HEK293 (cell line): Measurements from ENCODE around the gene BCAS3.
"Not testable (repeated sequence)": the region's sequence is repeated elsewhere in the genome, so short reads cannot be mapped to it uniquely, and the experiment has no call there.

Experiments
- CTCF ChIA-PET: fragments of 350-600 bp; formaldehyde crosslinking; extraction: SDS; loops from one replicate; lab custom pipeline; 2021; ENCODE audit warnings: antibody characterized with exemption; lab: Yijun Ruan, JAX
- POLR2A ChIA-PET: fragments of 300-600 bp; formaldehyde crosslinking; extraction: SDS; loops from one replicate; lab custom pipeline; 2020; ENCODE audit warnings: antibody characterized with exemption, inconsistent platforms; lab: Yijun Ruan, JAX
- H3K27ac ChIP-seq: fragments of 200-500 bp; sonication (Bioruptor generic); 2 replicates; pipeline ENCODE4 v1.5.1; 2014; ENCODE audit warnings: low read depth, low read length, control low read depth, inconsistent platforms; ENCODE audit errors: extremely low read depth
- H3K36me3 ChIP-seq, 2 experiments: fragments of 200-500 bp in 1 of 2; sonication (Bioruptor generic) in 1 of 2; 1 replicate in 1 of 2; 2 replicates in 1 of 2; pipeline ENCODE4 v1.5.1; 2014 to 2017; ENCODE audit warnings: inconsistent platforms in 2 of 2, low read length in 2 of 2; ENCODE audit not compliant: control insufficient read depth in 2 of 2, insufficient read depth in 1 of 2
- H3K4me1 ChIP-seq: fragments of 200-500 bp; sonication (Bioruptor generic); 2 replicates; pipeline ENCODE4 v1.5.1; 2014; ENCODE audit warnings: mild to moderate bottlenecking, low read length, inconsistent platforms; ENCODE audit not compliant: control insufficient read depth, insufficient read depth
- H3K4me3 ChIP-seq: 2 replicates; pipeline ENCODE4 v1.5.1; 2011; ENCODE audit warnings: low read depth, mild to moderate bottlenecking, control low read depth, low read length, moderate library complexity
- H3K9me3 ChIP-seq: fragments of 200-500 bp; sonication (Bioruptor generic); 2 replicates; pipeline ENCODE4 v1.5.1; 2014; ENCODE audit warnings: low read depth, low read length, inconsistent platforms; ENCODE audit not compliant: control insufficient read depth, insufficient read depth
- HOXA7 ChIP-seq: sonication (generic); formaldehyde crosslinking; IDR thresholded peaks from 2 replicates; pipeline ENCODE4 v1.8.1; 2022; ENCODE audit warnings: missing genetic modification reagents, borderline replicate concordance
- IKZF3 ChIP-seq: fragments of 450-650 bp; IDR thresholded peaks from 2 replicates; pipeline ENCODE4 v1.5.0; 2018; ENCODE audit warnings: missing biosample characterization, mild to moderate bottlenecking, missing genetic modification characterization, moderate library complexity
- KLF1 ChIP-seq: fragments of 450-650 bp; formaldehyde crosslinking; IDR thresholded peaks from 2 replicates; pipeline ENCODE4 v1.5.1; 2016; ENCODE audit warnings: missing biosample characterization, missing genetic modification characterization
- PRDM1 ChIP-seq: fragments of 450-650 bp; formaldehyde crosslinking; IDR thresholded peaks from 2 replicates; pipeline ENCODE4; 2016; ENCODE audit warnings: missing biosample characterization, missing genetic modification characterization
- PRDM4 ChIP-seq: fragments of 450-650 bp; formaldehyde crosslinking; IDR thresholded peaks from 2 replicates; pipeline ENCODE4 v1.5.1; 2017; ENCODE audit warnings: missing biosample characterization, missing genetic modification characterization
- ZBTB11 ChIP-seq: fragments of 450-650 bp; formaldehyde crosslinking; conservative IDR thresholded peaks from 2 replicates; pipeline ENCODE4 v1.5.1; 2016; ENCODE audit warnings: low read depth, missing biosample characterization, missing genetic modification characterization
- ZFP37 ChIP-seq: fragments of 450-650 bp; formaldehyde crosslinking; IDR thresholded peaks from 2 replicates; pipeline ENCODE4 v1.5.1; 2016; ENCODE audit warnings: missing biosample characterization, missing genetic modification characterization
- ZNF132 ChIP-seq: fragments of 450-650 bp; formaldehyde crosslinking; IDR thresholded peaks from 2 replicates; pipeline ENCODE4 v1.5.1; 2017; ENCODE audit warnings: missing biosample characterization, missing genetic modification characterization, borderline replicate concordance
- ZNF155 ChIP-seq: fragments of 450-650 bp; formaldehyde crosslinking; IDR thresholded peaks from 2 replicates; pipeline ENCODE4 v1.5.1; 2016; ENCODE audit warnings: missing biosample characterization, missing genetic modification characterization
- ZNF184 ChIP-seq: fragments of 450-650 bp; IDR thresholded peaks from 2 replicates; pipeline ENCODE4 v1.5.1; 2018; ENCODE audit warnings: missing biosample characterization, mild to moderate bottlenecking, missing genetic modification characterization
- ZNF202 ChIP-seq: fragments of 450-650 bp; formaldehyde crosslinking; IDR thresholded peaks from 2 replicates; pipeline ENCODE4 v1.5.1; 2016; ENCODE audit warnings: missing biosample characterization, missing genetic modification characterization, borderline replicate concordance
- ZNF341 ChIP-seq: fragments of 450-650 bp; formaldehyde crosslinking; IDR thresholded peaks from 2 replicates; pipeline ENCODE4; 2016; ENCODE audit warnings: low read depth, missing biosample characterization, missing genetic modification characterization
- ZNF394 ChIP-seq: fragments of 450-650 bp; formaldehyde crosslinking; IDR thresholded peaks from 2 replicates; pipeline ENCODE4 v1.5.1; 2016; ENCODE audit warnings: missing biosample characterization, missing genetic modification characterization, mild to moderate bottlenecking, moderate library complexity, borderline replicate concordance
- ZNF426 ChIP-seq: fragments of 450-650 bp; formaldehyde crosslinking; IDR thresholded peaks from 2 replicates; pipeline ENCODE4 v1.5.1; 2017; ENCODE audit warnings: missing biosample characterization, missing genetic modification characterization, mild to moderate bottlenecking, inconsistent platforms, moderate library complexity
- ZNF473 ChIP-seq: fragments of 450-650 bp; formaldehyde crosslinking; IDR thresholded peaks from 2 replicates; pipeline ENCODE4 v1.5.1; 2017; ENCODE audit warnings: missing biosample characterization, missing genetic modification characterization
- ZNF529 ChIP-seq: fragments of 450-650 bp; formaldehyde crosslinking; IDR thresholded peaks from 2 replicates; pipeline ENCODE4 v1.5.1; 2017; ENCODE audit warnings: missing genetic modification characterization, missing biosample characterization; ENCODE audit not compliant: insufficient replicate concordance
- ZNF555 ChIP-seq: fragments of 450-650 bp; formaldehyde crosslinking; conservative IDR thresholded peaks from 2 replicates; pipeline ENCODE4 v1.5.1; 2017; ENCODE audit warnings: missing biosample characterization, mild to moderate bottlenecking, missing genetic modification characterization, inconsistent platforms
- ZNF776 ChIP-seq: fragments of 450-650 bp; formaldehyde crosslinking; IDR thresholded peaks from 2 replicates; pipeline ENCODE4 v1.5.0; 2017; ENCODE audit warnings: missing biosample characterization, missing genetic modification characterization, borderline replicate concordance
- ZSCAN16 ChIP-seq: fragments of 450-650 bp; formaldehyde crosslinking; IDR thresholded peaks from 2 replicates; pipeline ENCODE4 v1.5.1; 2016; ENCODE audit warnings: missing biosample characterization, missing genetic modification characterization
- TF ChIP-seq, protein P1 (sequence below): fragments of 450-650 bp; formaldehyde crosslinking; IDR thresholded peaks from 2 replicates; pipeline ENCODE4 v1.5.1; 2016; ENCODE audit warnings: missing biosample characterization, missing genetic modification characterization

Gene BCAS3

GRCh38 chr17:61357061-61357460 is 679.4 kb downstream of the BCAS3 start (continued):
- TF ChIP-seq ZBTB11 (tag by site-specific recombination) (peak; percentile 42; the same call in 1 of the 2 replicates), ZNF394 (tag by site-specific recombination) (peak; percentile 64; the same call in 1 of the 2 replicates), ZNF555 (tag by site-specific recombination) (peak; percentile 13; the same call in 1 of the 2 replicates)

DNA sequence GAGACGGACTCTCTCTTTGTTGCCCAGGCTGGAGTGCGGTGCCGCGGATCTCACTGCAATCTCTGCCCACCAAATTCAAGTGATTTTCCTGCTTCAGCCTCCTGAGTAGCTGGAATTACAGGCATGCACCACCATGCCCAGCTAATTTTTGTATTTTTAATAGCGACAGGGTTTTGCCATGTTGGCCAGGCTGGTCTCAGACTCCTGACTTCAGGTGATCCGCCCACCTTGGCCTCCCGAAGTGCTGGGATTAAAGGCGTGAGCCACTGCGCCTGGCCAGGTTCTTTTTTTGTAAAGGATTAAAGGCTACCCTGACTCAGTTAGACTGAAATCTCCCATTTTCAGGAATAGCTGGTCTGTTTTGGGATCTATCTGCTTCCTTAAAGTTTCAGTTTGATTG is 681.9 kb downstream of the BCAS3 start:
- not testable (repeated sequence) for H3K4me3 ChIP-seq, H3K4me1 ChIP-seq, H3K9me3 ChIP-seq, H3K27ac ChIP-seq, H3K36me3 ChIP-seq
- ChIA-PET CTCF (interaction anchor here (0.7 to 1.4 kb wide), 3 partner anchors 30 to 639 kb away, joined by 3 to 6 read pairs (median 3); no protein-coding TSS in a partner anchor), POLR2A (interaction anchor here (0.7 kb wide), 1 partner anchor 359 kb away, joined by 4 read pairs; no protein-coding TSS in a partner anchor)

GRCh38 chr17:61360318-61360943 is 682.8 kb downstream of the BCAS3 start:
- CTCF ChIA-PET = interaction anchor here (0.6 to 1.8 kb wide), 4 partner anchors 9 to 359 kb away, joined by 3 to 5 read pairs (median 3); no protein-coding TSS in a partner anchor
- no peaks in the 10 kb centered on the region for H3K36me3 ChIP-seq
- no peaks in the 10 kb centered on the region for H3K4me1 ChIP-seq
- H3K9me3 ChIP-seq = no peaks in the 10 kb centered on the region
- TF ChIP-seq PRDM4 (tag by site-specific recombination) (no peak), ZNF529 (tag by site-specific recombination) (no peak), PRDM1 (tag by site-specific recombination) (no peak), ZFP37 (no peak), IKZF3 (tag by site-specific recombination) (no peak), ZNF155 (tag by site-specific recombination) (no peak), HOXA7 (CRISPR knock-in tag) (no peak), ZNF426 (no peak), ZNF776 (tag by site-specific recombination) (no peak), ZNF341 (tag by site-specific recombination) (no peak), ZSCAN16 (tag by site-specific recombination) (no peak), ZNF132 (tag by site-specific recombination) (no peak), ZNF473 (tag by site-specific recombination) (no peak), KLF1 (no peak), ZNF202 (tag by site-specific recombination) (no peak), ZNF184 (tag by site-specific recombination) (no peak)
- TF ChIP-seq, protein P1, sequence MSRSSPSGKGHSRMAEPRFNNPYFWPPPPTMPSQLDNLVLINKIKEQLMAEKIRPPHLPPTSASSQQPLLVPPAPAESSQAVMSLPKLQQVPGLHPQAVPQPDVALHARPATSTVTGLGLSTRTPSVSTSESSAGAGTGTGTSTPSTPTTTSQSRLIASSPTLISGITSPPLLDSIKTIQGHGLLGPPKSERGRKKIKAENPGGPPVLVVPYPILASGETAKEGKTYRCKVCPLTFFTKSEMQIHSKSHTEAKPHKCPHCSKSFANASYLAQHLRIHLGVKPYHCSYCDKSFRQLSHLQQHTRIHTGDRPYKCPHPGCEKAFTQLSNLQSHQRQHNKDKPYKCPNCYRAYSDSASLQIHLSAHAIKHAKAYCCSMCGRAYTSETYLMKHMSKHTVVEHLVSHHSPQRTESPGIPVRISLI (tag by site-specific recombination) = no peak
- POLR2A ChIA-PET = no interaction called here
- H3K4me3 ChIP-seq = no peak overlapping the region
- no peak overlapping the region for H3K27ac ChIP-seq
